Central memory CD8-positive, alpha-beta T cell (primary cell): Measurements from ENCODE around the gene TUBB4B.

Source experiments
- ATAC-seq: fragments of 150-1000 bp; cut with Tn5 transposase; replicated peaks from 2 replicates; pipeline ENCODE4 v1.10.0; 2022; ENCODE audit warnings: mild to moderate bottlenecking, moderate FRiP score, moderate number of reproducible peaks; ENCODE audit not compliant: poor library complexity, severe bottlenecking; ENCODE audit errors: extremely low read depth
- DNase-seq, 2 donors: peaks; one replicate each; pipeline ENCODE4 v3.0.0; 2021; ENCODE audit warnings: low spot score in 2 of 2
- H3K27ac Mint-ChIP-seq: one replicate; pipeline ENCODE4 v1.8.0; 2022; ENCODE audit warnings: low read depth, mild to moderate bottlenecking, moderate library complexity, mixed read lengths
- H3K27me3 Mint-ChIP-seq: one replicate; pipeline ENCODE4 v1.8.0; 2022; ENCODE audit warnings: mixed read lengths
- H3K36me3 Mint-ChIP-seq: one replicate; pipeline ENCODE4 v1.8.0; 2022; ENCODE audit warnings: mild to moderate bottlenecking, moderate library complexity, mixed read lengths; ENCODE audit not compliant: insufficient read depth
- H3K4me1 Mint-ChIP-seq: one replicate; pipeline ENCODE4 v1.8.0; 2022; ENCODE audit warnings: mixed read lengths
- H3K4me3 Mint-ChIP-seq: one replicate; pipeline ENCODE4 v1.8.0; 2022; ENCODE audit warnings: mild to moderate bottlenecking, moderate library complexity, mixed read lengths
- H3K9me3 Mint-ChIP-seq: one replicate; pipeline ENCODE4 v1.8.0; 2022; ENCODE audit warnings: mixed read lengths

TUBB4B gene

GRCh38 chr9:137272241-137273094 lies 31.4 kb downstream of the TUBB4B start:
- H3K9me3 Mint-ChIP-seq = no peaks in the 10 kb centered on the region
- no peak overlapping the region for H3K4me3 Mint-ChIP-seq
- peaks cover 15% of the 10 kb centered on the region for H3K36me3 Mint-ChIP-seq
- no peaks in the 10 kb centered on the region for H3K27me3 Mint-ChIP-seq
- DNase-seq (no peak), ATAC-seq (no peak)
- peaks cover 22% of the 10 kb centered on the region for H3K4me1 Mint-ChIP-seq
- no peak overlapping the region for H3K27ac Mint-ChIP-seq

- Mint-ChIP-seq H3K4me3 (no peak overlapping the region), H3K27me3 (no peaks in the 10 kb centered on the region), H3K4me1 (peaks cover 25% of the 10 kb centered on the region), H3K9me3 (no peaks in the 10 kb centered on the region), H3K36me3 (peaks cover 13% of the 10 kb centered on the region), H3K27ac (no peak overlapping the region)
- DNase-seq = no peak
- ATAC-seq = no peak
Observed at GRCh38 chr9:137273095-137273490, 32.0 kb downstream of the TUBB4B start.

- peaks cover 11% of the 10 kb centered on the region for H3K36me3 Mint-ChIP-seq
- no peaks in the 10 kb centered on the region for H3K27me3 Mint-ChIP-seq
- no peak overlapping the region for H3K4me3 Mint-ChIP-seq
- DNase-seq (no peak), ATAC-seq (no peak)
- no peaks in the 10 kb centered on the region for H3K9me3 Mint-ChIP-seq
- H3K27ac Mint-ChIP-seq = no peak overlapping the region
- peaks cover 25% of the 10 kb centered on the region for H3K4me1 Mint-ChIP-seq
Observed at GRCh38 chr9:137273611-137274320, 32.7 kb downstream of the TUBB4B start.

- DNase-seq = no peak
- no peak for ATAC-seq
- peak overlapping the region; percentile 77 for H3K27ac Mint-ChIP-seq
- no peaks in the 10 kb centered on the region for H3K9me3 Mint-ChIP-seq
- peaks cover 7% of the 10 kb centered on the region for H3K36me3 Mint-ChIP-seq
- peaks cover 25% of the 10 kb centered on the region for H3K4me1 Mint-ChIP-seq
- no peaks in the 10 kb centered on the region for H3K27me3 Mint-ChIP-seq
- peak overlapping the region; percentile 5 for H3K4me3 Mint-ChIP-seq
Observed at GRCh38 chr9:137275203-137275587, 34.1 kb downstream of the TUBB4B start.

- ATAC-seq (no peak), DNase-seq (no peak)
- peak overlapping the region; percentile 77 for H3K27ac Mint-ChIP-seq
- H3K27me3 Mint-ChIP-seq = no peaks in the 10 kb centered on the region
- peaks cover 25% of the 10 kb centered on the region for H3K4me1 Mint-ChIP-seq
- no peaks in the 10 kb centered on the region for H3K9me3 Mint-ChIP-seq
- peak overlapping the region; percentile 5 for H3K4me3 Mint-ChIP-seq
- peaks cover 7% of the 10 kb centered on the region for H3K36me3 Mint-ChIP-seq
Observed at GRCh38 chr9:137275588-137276472, 34.7 kb downstream of the TUBB4B start.

- peak overlapping the region; percentile 64 for H3K4me3 Mint-ChIP-seq
- DNase-seq (no peak), ATAC-seq (no peak)
- H3K4me1 Mint-ChIP-seq = peaks cover 19% of the 10 kb centered on the region
- no peaks in the 10 kb centered on the region for H3K9me3 Mint-ChIP-seq
- no peaks in the 10 kb centered on the region for H3K27me3 Mint-ChIP-seq
- peak overlapping the region; percentile 35 for H3K27ac Mint-ChIP-seq
- H3K36me3 Mint-ChIP-seq = peaks cover 5% of the 10 kb centered on the region
Observed at GRCh38 chr9:137276473-137277328, 35.6 kb downstream of the TUBB4B start.

- Mint-ChIP-seq H3K4me1 (peaks cover 19% of the 10 kb centered on the region), H3K36me3 (peaks cover 5% of the 10 kb centered on the region), H3K27me3 (no peaks in the 10 kb centered on the region), H3K4me3 (peak within 1 kb of the TSS; percentile 64), H3K9me3 (no peaks in the 10 kb centered on the region), H3K27ac (peak within 1 kb of the TSS; percentile 35)
- DNase-seq (no peak), ATAC-seq (peak; percentile 54)
Observed at GRCh38 chr9:137277329-137278041, 36.4 kb downstream of the TUBB4B start, which contains the start of gene TOR4A. TOR4A (plus strand) TSS chr9:137277726; CDS start chr9:137278690, 964 bp downstream.

- ATAC-seq = no peak
- H3K27ac Mint-ChIP-seq = no peak overlapping the region
- no peaks in the 10 kb centered on the region for H3K27me3 Mint-ChIP-seq
- DNase-seq = no peak
- H3K4me1 Mint-ChIP-seq = peaks cover 19% of the 10 kb centered on the region
- no peaks in the 10 kb centered on the region for H3K9me3 Mint-ChIP-seq
- H3K36me3 Mint-ChIP-seq = peaks cover 5% of the 10 kb centered on the region
- peak overlapping the region; percentile 64 for H3K4me3 Mint-ChIP-seq
Observed at GRCh38 chr9:137278061-137278701, 37.1 kb downstream of the TUBB4B start.

- Mint-ChIP-seq H3K36me3 (peaks cover 5% of the 10 kb centered on the region), H3K4me3 (no peak overlapping the region), H3K9me3 (no peaks in the 10 kb centered on the region), H3K4me1 (peaks cover 19% of the 10 kb centered on the region), H3K27me3 (no peaks in the 10 kb centered on the region), H3K27ac (no peak overlapping the region)
- no peak for DNase-seq
- ATAC-seq = no peak
Observed at GRCh38 chr9:137278721-137279711, 37.9 kb downstream of the TUBB4B start.

GRCh38 chr9:137279741-137280473 lies 38.8 kb downstream of the TUBB4B start:
- H3K27me3 Mint-ChIP-seq = no peaks in the 10 kb centered on the region
- H3K4me3 Mint-ChIP-seq = no peak overlapping the region
- peaks cover 13% of the 10 kb centered on the region for H3K4me1 Mint-ChIP-seq
- no peak overlapping the region for H3K27ac Mint-ChIP-seq
- no peak for DNase-seq
- ATAC-seq = no peak
- no peaks in the 10 kb centered on the region for H3K9me3 Mint-ChIP-seq
- peaks cover 5% of the 10 kb centered on the region for H3K36me3 Mint-ChIP-seq
